Keratinocyte (primary cell): ENCODE data around the gene PADI6. TPM values are rescaled to one million over a fixed set of nuclear protein-coding genes. Genes with fewer than 3 reads are reported as not detected.

Experiments used
- DNase-seq: peaks from one replicate; pipeline ENCODE4 v3.0.0-alpha.2; 2011; ENCODE audit warnings: low read depth, missing footprints, low spot score
- FAIRE-seq: peaks from 2 replicates; lab custom pipeline; 2011; peaks lifted over from hg19 to GRCh38; lab: Jason Lieb, UNC
- H2AFZ ChIP-seq: 2 replicates; pipeline ENCODE4 v1.6.0; 2012; ENCODE audit warnings: low read length, control low read depth, inconsistent platforms; ENCODE audit not compliant: control insufficient read depth
- H3K27ac ChIP-seq: 2 replicates; pipeline ENCODE4 v1.5.1; 2011; ENCODE audit warnings: low read length; ENCODE audit not compliant: control insufficient read depth, insufficient read depth
- H3K27me3 ChIP-seq: 3 replicates; pipeline ENCODE4 v1.6.0; 2011; ENCODE audit warnings: low read length; ENCODE audit not compliant: control insufficient read depth, insufficient read depth; ENCODE audit errors: extremely low read depth
- H3K36me3 ChIP-seq, 2 experiments: 2 replicates in 1 of 2; 3 replicates in 1 of 2; pipeline ENCODE4 v1.5.1; 2011; ENCODE audit warnings: low read length in 2 of 2, mild to moderate bottlenecking in 1 of 2; ENCODE audit not compliant: control insufficient read depth in 2 of 2, insufficient read depth in 2 of 2; ENCODE audit errors: extremely low read depth in 1 of 2
- H3K4me1 ChIP-seq: 3 replicates; pipeline ENCODE4 v1.5.1; 2011; ENCODE audit warnings: low read length; ENCODE audit not compliant: control insufficient read depth, insufficient read depth; ENCODE audit errors: extremely low read depth
- H3K4me2 ChIP-seq: 3 replicates; pipeline ENCODE4 v1.6.0; 2011; ENCODE audit warnings: low read depth, low read length; ENCODE audit not compliant: control insufficient read depth, insufficient read depth; ENCODE audit errors: extremely low read depth
- H3K4me3 ChIP-seq, 3 experiments: fragments of 200-600 bp in 1 of 3; sonication (generic) in 1 of 3; 2 replicates in 2 of 3; 3 replicates in 1 of 3; pipeline ENCODE4 v1.5.1; 2011 to 2016; ENCODE audit warnings: low read length in 3 of 3, mild to moderate bottlenecking in 3 of 3, control low read depth in 2 of 3, inconsistent platforms in 1 of 3, low read depth in 1 of 3, mixed read lengths in 1 of 3, mixed run types in 1 of 3, moderate library complexity in 1 of 3; ENCODE audit not compliant: control insufficient read depth in 2 of 3, insufficient read depth in 2 of 3; ENCODE audit errors: extremely low read depth in 1 of 3
- H3K79me2 ChIP-seq: 2 replicates; pipeline ENCODE4 v1.6.0; 2012; ENCODE audit warnings: low read length; ENCODE audit not compliant: control insufficient read depth, insufficient read depth
- H3K9ac ChIP-seq: 3 replicates; pipeline ENCODE4 v1.6.0; 2011; ENCODE audit warnings: low read length; ENCODE audit not compliant: control insufficient read depth, insufficient read depth; ENCODE audit errors: extremely low read depth
- H3K9me1 ChIP-seq: 3 replicates; pipeline ENCODE4 v1.6.0; 2011; ENCODE audit warnings: low read length; ENCODE audit not compliant: control insufficient read depth, insufficient read depth; ENCODE audit errors: extremely low read depth
- H3K9me3 ChIP-seq: 2 replicates; pipeline ENCODE4 v1.5.1; 2012; ENCODE audit warnings: low read depth, low read length; ENCODE audit not compliant: control insufficient read depth
- H4K20me1 ChIP-seq: 3 replicates; pipeline ENCODE4 v1.6.0; 2011; ENCODE audit warnings: low read length; ENCODE audit not compliant: control insufficient read depth, insufficient read depth; ENCODE audit errors: extremely low read depth
- CTCF ChIP-seq, 3 experiments: IDR thresholded peaks in 1 of 3; conservative IDR thresholded peaks in 1 of 3; optimal IDR thresholded peaks in 1 of 3; 2 replicates in 2 of 3; 3 replicates in 1 of 3; pipeline versions ENCODE3 to v1.5.1; 2011; ENCODE audit warnings: low read length in 3 of 3, mild to moderate bottlenecking in 3 of 3, moderate library complexity in 2 of 3, control low read depth in 1 of 3, inconsistent platforms in 1 of 3; ENCODE audit not compliant: insufficient read depth in 2 of 3; ENCODE audit errors: extremely low read depth in 1 of 3
- EZH2 ChIP-seq: IDR thresholded peaks from one replicate; pipeline ENCODE4 v1.6.1; 2012; ENCODE audit warnings: inconsistent platforms, mild to moderate bottlenecking, low read length, moderate library complexity
- dilution Hi-C: fragments of 300-500 bp; cut with MboI; formaldehyde crosslinking; loops from one replicate; pipeline ENCODE4 v1.7.0; 2020; ENCODE audit warnings: low sequenced_read_pairs; ENCODE audit not compliant: extremely low pct_ligation_motif_present
- polyA plus RNA-seq, 5 experiments: library from polyadenylated mRNA; depleted of rRNA in 3 of 5; stranded (reverse) in 3 of 5; stranded (forward) in 1 of 5; unstranded in 1 of 5; fragments of >200 nt; gene quantifications; 1 replicate in 1 of 5; 2 replicates in 3 of 5; 3 replicates in 1 of 5; pipeline versions ENCODE4 v1.2.1 to v1.2.3, GENCODE V29; 2011 to 2012; ENCODE audit warnings: missing spikeins in 2 of 5, low read depth in 1 of 5, low replicate concordance in 1 of 5

PADI6 gene
- polyA plus RNA-seq, 1 donor (not counting 4 experiments of a cell fraction or from before 2014, with no cell fraction given): not detected

- no peaks in the 10 kb centered on the region for H3K36me3 ChIP-seq
- peak; percentile 13 for FAIRE-seq
- H3K4me1 ChIP-seq: peaks cover 14% of the 10 kb centered on the region
- H2AFZ ChIP-seq: no peak overlapping the region
- peak overlapping the region; percentile 88 for H3K27ac ChIP-seq
- H3K9me3 ChIP-seq: no peaks in the 10 kb centered on the region
- no peak overlapping the region for H3K4me2 ChIP-seq
- H3K4me3 ChIP-seq: no peak overlapping the region
- H4K20me1 ChIP-seq: no peaks in the 10 kb centered on the region
- no peak for DNase-seq
- no peak overlapping the region for H3K9ac ChIP-seq
- no peaks in the 10 kb centered on the region for H3K27me3 ChIP-seq
- no peaks in the 10 kb centered on the region for H3K9me1 ChIP-seq
- H3K79me2 ChIP-seq: no peaks in the 10 kb centered on the region
- dilution Hi-C loops: no loop called here
- no peak for TF ChIP-seq EZH2
- no peak for TF ChIP-seq CTCF (optimal IDR thresholded peaks at IDR 0.05 in 1 of 3, IDR thresholded peaks at IDR 0.05 in 1 of 3, conservative IDR thresholded peaks at IDR 0.05 in 1 of 3; ENCODE audit: extremely low read depth in 1 of 3, insufficient read depth in 2 of 3, low read length in 3 of 3)
These were observed 23.3 kb upstream of the PADI6 start for GRCh38 chr1:17348593-17349234.

- no peaks in the 10 kb centered on the region for H3K9me1 ChIP-seq
- dilution Hi-C loops: loop anchor here (10.0 kb wide), 1 partner anchor 65 kb away; no protein-coding TSS in a partner anchor
- peaks cover 17% of the 10 kb centered on the region for H3K4me1 ChIP-seq
- DNase-seq: no peak
- no peak overlapping the region for H3K4me3 ChIP-seq
- H3K36me3 ChIP-seq: no peaks in the 10 kb centered on the region
- H2AFZ ChIP-seq: no peak overlapping the region
- H3K4me2 ChIP-seq: no peak overlapping the region
- no peaks in the 10 kb centered on the region for H3K79me2 ChIP-seq
- no peaks in the 10 kb centered on the region for H4K20me1 ChIP-seq
- H3K27me3 ChIP-seq: no peaks in the 10 kb centered on the region
- TF ChIP-seq EZH2 (no peak), CTCF (optimal IDR thresholded peaks at IDR 0.05 in 1 of 3, IDR thresholded peaks at IDR 0.05 in 1 of 3, conservative IDR thresholded peaks at IDR 0.05 in 1 of 3; ENCODE audit: extremely low read depth in 1 of 3, insufficient read depth in 2 of 3, low read length in 3 of 3) (no peak)
- H3K9me3 ChIP-seq: no peaks in the 10 kb centered on the region
- no peak for FAIRE-seq
- H3K9ac ChIP-seq: no peak overlapping the region
- H3K27ac ChIP-seq: no peak overlapping the region
These were observed 21.9 kb upstream of the PADI6 start for GRCh38 chr1:17350083-17350482.
